ENCODE data around the gene PTGR1.
A peak's percentile ranks its signal among the peaks of the same experiment; 100 is the strongest.

The PTGR1 gene

GRCh38 chr9:111525056-111525977, 74.1 kb downstream of the PTGR1 start, which contains the start of gene ZNF483:
Gene ZNF483, plus strand, starts transcription at chr9:111525179. Its CDS starts 2,217 bp downstream, at chr9:111527396.
- Mint-ChIP-seq H3K36me3 (ENCODE audit: low read depth) (peaks cover 32% of the 10 kb centered on the region), H3K4me3 (peak within 1 kb of the TSS; percentile 91), H3K4me1 (peaks cover 20% of the 10 kb centered on the region), H3K9me3 (peaks cover 9% of the 10 kb centered on the region), H3K27me3 (ENCODE audit: low read depth, poor library complexity) (peaks cover 11% of the 10 kb centered on the region), H3K27ac (no peak within 1 kb of the TSS)
- DNase-seq, result peak; percentile 92
- no peak for TF ChIP-seq CTCF (IDR thresholded peaks at IDR 0.05)

- no peak for DNase-seq
- peaks cover 11% of the 10 kb centered on the region for H3K27me3 Mint-ChIP-seq (ENCODE audit: low read depth, poor library complexity)
- peak overlapping the region; percentile 91 for H3K4me3 Mint-ChIP-seq
- peaks cover 26% of the 10 kb centered on the region for H3K36me3 Mint-ChIP-seq (ENCODE audit: low read depth)
- peaks cover 20% of the 10 kb centered on the region for H3K4me1 Mint-ChIP-seq
- no peak for TF ChIP-seq CTCF (IDR thresholded peaks at IDR 0.05)
- H3K9me3 Mint-ChIP-seq, result peaks cover 9% of the 10 kb centered on the region
- no peak overlapping the region for H3K27ac Mint-ChIP-seq
Measured at GRCh38 chr9:111524731-111525055, 74.8 kb downstream of the PTGR1 start.

GRCh38 chr9:111516061-111516465, 83.4 kb downstream of the PTGR1 start:
- Mint-ChIP-seq H3K4me3 (no peak overlapping the region), H3K36me3 (ENCODE audit: low read depth) (no peaks in the 10 kb centered on the region), H3K27me3 (ENCODE audit: low read depth, poor library complexity) (peaks cover 13% of the 10 kb centered on the region), H3K4me1 (no peaks in the 10 kb centered on the region), H3K27ac (no peak overlapping the region), H3K9me3 (peaks cover 22% of the 10 kb centered on the region)
- no peak for TF ChIP-seq CTCF (IDR thresholded peaks at IDR 0.05)
- DNase-seq, result no peak

- no peak for TF ChIP-seq CTCF (IDR thresholded peaks at IDR 0.05)
- Mint-ChIP-seq H3K4me3 (no peak overlapping the region), H3K9me3 (peaks cover 29% of the 10 kb centered on the region)
Measured at GRCh38 chr9:111514967-111515366, 84.5 kb downstream of the PTGR1 start.

More at GRCh38 chr9:111514967-111515366, 84.5 kb downstream of the PTGR1 start:
- H3K36me3 Mint-ChIP-seq (ENCODE audit: low read depth), result no peaks in the 10 kb centered on the region
- DNase-seq, result no peak
- no peak overlapping the region for H3K27ac Mint-ChIP-seq
- no peaks in the 10 kb centered on the region for H3K4me1 Mint-ChIP-seq
- peaks cover 13% of the 10 kb centered on the region for H3K27me3 Mint-ChIP-seq (ENCODE audit: low read depth, poor library complexity)

All from nephron progenitor cell (in vitro differentiated cells).